Epithelial cell of esophagus (primary cell): ENCODE measurements around the gene CHST11.

Source experiments
- DNase-seq: peaks from one replicate; pipeline ENCODE4 v3.0.0; 2010; ENCODE audit warnings: low read depth
- H3K4me3 ChIP-seq: 2 replicates; pipeline ENCODE4 v1.5.1; 2011; ENCODE audit warnings: mild to moderate bottlenecking, low read length, control low read depth
- CTCF ChIP-seq: IDR thresholded peaks from 2 replicates; pipeline ENCODE4 v1.5.1; 2011; ENCODE audit warnings: low read depth, mild to moderate bottlenecking, low read length, control low read depth, inconsistent platforms; ENCODE audit not compliant: insufficient read depth; ENCODE audit errors: missing control alignments

CHST11 gene

GRCh38 chr12:104585448-104586055 lies 128.8 kb downstream of the CHST11 start:
- no peak for TF ChIP-seq CTCF
- DNase-seq, result peak; percentile 62
- H3K4me3 ChIP-seq, result no peak overlapping the region

GRCh38 chr12:104586351-104586919 lies 129.7 kb downstream of the CHST11 start:
- peak; percentile 11 for DNase-seq
- no peak overlapping the region for H3K4me3 ChIP-seq
- TF ChIP-seq CTCF, result no peak

GRCh38 chr12:104588047-104588920 lies 131.5 kb downstream of the CHST11 start:
- no peak for TF ChIP-seq CTCF
- no peak overlapping the region for H3K4me3 ChIP-seq
- peak; percentile 95 for DNase-seq

GRCh38 chr12:104588921-104589590 lies 132.3 kb downstream of the CHST11 start:
- TF ChIP-seq CTCF, result no peak
- DNase-seq, result peak; percentile 61
- H3K4me3 ChIP-seq, result no peak overlapping the region

GRCh38 chr12:104590022-104590421 lies 133.3 kb downstream of the CHST11 start:
- no peak for TF ChIP-seq CTCF
- H3K4me3 ChIP-seq, result no peak overlapping the region

GRCh38 chr12:104591257-104591885 lies 134.6 kb downstream of the CHST11 start:
- peak; percentile 40 for DNase-seq
- no peak overlapping the region for H3K4me3 ChIP-seq
- no peak for TF ChIP-seq CTCF

More at GRCh38 chr12:104590022-104590421, 133.3 kb downstream of the CHST11 start:
- DNase-seq, result no peak
